GM12872 (cell line): Measurements from ENCODE around the gene NLGN1.

Experiments used
- CTCF ChIP-seq: IDR thresholded peaks from 3 replicates; pipeline ENCODE4 v1.5.1; 2011; ENCODE audit warnings: low read depth, mild to moderate bottlenecking, low read length, moderate library complexity; ENCODE audit not compliant: insufficient read depth

Gene NLGN1

GRCh38 chr3:173702561-173702960 lies 305.0 kb downstream of the NLGN1 start:
- no peak for TF ChIP-seq CTCF

GRCh38 chr3:173703771-173704170 lies 306.2 kb downstream of the NLGN1 start:
- TF ChIP-seq CTCF, result no peak

- TF ChIP-seq CTCF, result no peak
These were observed 309.1 kb downstream of the NLGN1 start for GRCh38 chr3:173706630-173707029.

- TF ChIP-seq CTCF, result no peak
These were observed 310.6 kb downstream of the NLGN1 start for GRCh38 chr3:173708191-173708590.

- no peak for TF ChIP-seq CTCF
These were observed 311.5 kb downstream of the NLGN1 start for GRCh38 chr3:173709026-173709425.

- TF ChIP-seq CTCF, result no peak
These were observed 314.1 kb downstream of the NLGN1 start for GRCh38 chr3:173711619-173712018.

- TF ChIP-seq CTCF, result no peak
These were observed 322.0 kb downstream of the NLGN1 start for GRCh38 chr3:173719585-173719984.

- no peak for TF ChIP-seq CTCF
These were observed 328.0 kb downstream of the NLGN1 start for GRCh38 chr3:173725507-173725906.
